ENCODE measurements around the gene FAM234A. TPM values are rescaled to one million over a fixed set of nuclear protein-coding genes. Genes with fewer than 3 reads are reported as not detected.

Gene FAM234A
- polyA plus RNA-seq, 3 donors = 72.6 to 86.1 (median 82.5) TPM

DNA sequence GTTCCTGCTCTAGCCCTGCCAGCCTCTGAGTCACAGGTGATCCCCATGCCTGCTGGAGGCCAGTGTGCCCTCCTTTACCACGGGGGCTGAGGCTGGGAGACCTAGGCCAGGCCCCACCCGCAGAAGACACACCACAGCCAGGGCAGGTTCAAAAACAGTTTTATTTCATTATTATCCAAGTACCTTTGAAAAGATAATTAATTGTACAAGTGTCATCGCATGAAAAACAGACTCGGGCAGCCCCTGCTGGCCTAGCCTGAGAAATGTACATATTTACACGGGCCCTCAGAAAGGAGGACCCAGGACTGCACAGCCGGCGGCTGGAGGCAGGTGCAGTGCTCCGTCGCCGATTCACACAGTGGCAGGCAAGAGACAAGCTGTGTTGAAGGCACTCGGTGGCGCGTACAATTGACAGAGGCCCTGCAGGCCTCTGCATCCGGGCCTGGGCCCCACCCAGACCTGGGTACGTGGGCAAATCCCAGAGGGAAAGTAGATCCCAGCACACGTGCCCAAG, 52.7 kb downstream of the FAM234A start:
- DNase-seq (ENCODE audit: extremely low read depth in 1 of 11, low read depth in 9 of 11, low spot score in 4 of 11) = no peak

- DNase-seq (ENCODE audit: extremely low read depth in 1 of 11, low read depth in 9 of 11, low spot score in 4 of 11) = no peak
Measured at GRCh38 chr16:287981-288920, 53.6 kb downstream of the FAM234A start.

- DNase-seq (ENCODE audit: extremely low read depth in 1 of 11, low read depth in 9 of 11, low spot score in 4 of 11) = no peak
Measured at GRCh38 chr16:289395-289997, 54.9 kb downstream of the FAM234A start.

- no peak for DNase-seq (ENCODE audit: extremely low read depth in 1 of 11, low read depth in 9 of 11, low spot score in 4 of 11)
Measured at GRCh38 chr16:290015-290680, 55.5 kb downstream of the FAM234A start.

GRCh38 chr16:290681-291405, 56.2 kb downstream of the FAM234A start:
- no peak for DNase-seq (ENCODE audit: extremely low read depth in 1 of 11, low read depth in 9 of 11, low spot score in 4 of 11)

DNA sequence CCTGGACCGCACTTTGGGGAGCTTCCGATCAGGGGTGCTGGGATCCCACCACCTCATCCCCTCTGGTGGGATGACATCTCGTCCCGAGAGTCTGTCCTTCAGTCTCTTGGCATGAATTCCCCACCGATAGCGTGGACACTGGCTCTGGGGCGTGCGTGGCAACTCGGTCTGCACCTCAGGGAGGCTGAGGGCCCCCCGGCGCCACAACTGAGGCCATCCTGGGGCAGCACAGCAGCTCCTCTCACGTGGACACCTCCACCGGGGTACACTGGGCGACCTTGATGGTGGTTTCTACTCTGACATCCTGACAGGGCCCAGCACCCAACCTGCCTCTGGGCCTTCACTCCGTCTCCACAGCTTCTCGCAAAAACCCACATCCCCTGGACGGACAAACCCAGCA, 56.9 kb downstream of the FAM234A start:
- no peak for DNase-seq (ENCODE audit: extremely low read depth in 1 of 11, low read depth in 9 of 11, low spot score in 4 of 11)

DNA sequence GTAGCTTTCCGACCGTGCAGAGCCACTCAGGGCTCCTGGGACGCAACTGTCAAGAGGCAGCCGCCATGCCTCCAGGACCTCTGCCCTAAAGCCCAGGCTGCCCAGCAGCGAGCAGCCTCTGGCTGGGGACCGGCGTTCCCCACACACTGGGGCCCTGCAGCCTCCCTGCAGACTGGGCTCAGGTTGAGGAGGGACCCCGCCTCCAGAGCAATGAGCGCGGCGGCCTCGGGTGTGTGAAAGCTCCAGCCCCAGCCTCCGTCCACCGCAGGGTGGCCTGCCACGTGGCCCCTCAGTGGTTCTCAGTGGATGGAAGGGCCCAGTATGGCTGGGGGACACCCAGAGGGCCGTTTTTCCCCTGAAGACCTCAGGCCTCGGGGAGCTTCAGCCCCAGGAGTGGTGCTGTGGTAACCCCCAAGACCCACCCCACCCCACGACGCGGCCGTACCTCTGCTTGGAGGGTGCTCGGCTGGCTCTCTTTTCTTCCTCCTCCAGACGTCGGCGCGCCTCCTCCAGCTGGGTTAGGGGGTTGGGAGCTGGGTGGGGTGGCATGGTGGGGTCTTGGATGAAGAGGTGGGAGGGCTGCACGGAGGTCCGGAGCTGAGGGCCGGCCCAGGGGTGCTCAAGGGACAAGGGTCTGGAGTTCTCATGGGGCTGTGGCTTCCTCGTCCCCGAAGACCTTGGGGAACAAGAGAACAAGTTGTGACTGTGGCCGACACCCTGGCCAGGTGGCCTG, 58.6 kb downstream of the FAM234A start:
- no peak for DNase-seq (ENCODE audit: extremely low read depth in 1 of 11, low read depth in 9 of 11, low spot score in 4 of 11)

DNA sequence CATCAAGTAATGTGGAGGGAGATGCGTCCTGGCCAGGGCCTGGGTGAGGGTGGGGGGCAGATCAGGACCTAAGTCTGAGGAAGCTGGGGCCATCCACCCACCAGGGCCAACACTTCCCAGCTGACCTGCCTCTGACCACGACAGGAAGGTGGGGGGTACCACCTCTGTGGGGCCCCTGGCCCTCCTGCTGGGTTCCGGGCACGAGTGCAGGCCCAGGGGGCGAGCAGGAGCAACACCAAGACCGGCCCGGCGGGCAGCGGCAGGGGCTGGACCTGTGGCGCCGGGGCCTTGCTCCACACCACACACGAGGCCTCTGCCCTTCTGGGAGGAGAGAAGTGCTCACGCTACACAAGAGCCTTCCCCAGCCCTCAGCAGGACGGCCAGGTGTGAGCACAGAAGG, 61.7 kb downstream of the FAM234A start:
- DNase-seq (ENCODE audit: extremely low read depth in 1 of 11, low read depth in 9 of 11, low spot score in 4 of 11) = no peak

DNA sequence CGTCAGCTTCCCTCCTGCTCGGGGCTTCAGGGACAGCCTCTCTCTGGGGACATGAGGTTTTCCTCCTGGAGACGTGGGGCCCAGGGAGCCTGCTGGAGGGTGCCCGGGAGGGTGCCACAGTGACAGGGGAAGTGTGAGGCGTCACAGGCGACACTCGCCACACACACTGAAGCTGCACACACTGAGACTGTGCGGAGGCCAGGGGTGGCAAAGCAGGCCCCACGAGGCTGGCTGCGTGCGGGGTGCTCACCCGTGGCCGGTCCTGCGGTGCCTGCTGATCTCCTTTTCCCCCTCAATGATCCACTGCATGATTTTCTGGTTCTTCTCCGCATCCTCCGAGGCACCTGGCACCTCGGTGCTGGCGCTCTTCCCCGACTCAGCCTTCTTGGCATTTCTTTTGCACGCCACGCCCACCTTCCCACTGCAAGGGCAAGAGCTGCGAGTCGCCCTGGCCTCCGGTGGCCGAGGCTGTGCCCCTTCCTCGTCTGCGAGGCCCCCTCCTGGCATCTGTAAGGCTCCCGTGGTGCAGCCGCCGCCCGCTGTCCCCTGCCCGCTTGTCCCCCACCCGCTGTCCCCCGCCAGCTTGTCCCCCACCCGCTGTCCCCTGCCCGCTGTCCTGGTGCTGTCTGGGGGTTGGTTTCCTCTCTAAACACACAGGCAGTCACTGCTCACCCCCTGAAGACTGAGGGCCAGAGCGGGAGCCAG, 62.3 kb downstream of the FAM234A start:
- no peak for DNase-seq (ENCODE audit: extremely low read depth in 1 of 11, low read depth in 9 of 11, low spot score in 4 of 11)

DNA sequence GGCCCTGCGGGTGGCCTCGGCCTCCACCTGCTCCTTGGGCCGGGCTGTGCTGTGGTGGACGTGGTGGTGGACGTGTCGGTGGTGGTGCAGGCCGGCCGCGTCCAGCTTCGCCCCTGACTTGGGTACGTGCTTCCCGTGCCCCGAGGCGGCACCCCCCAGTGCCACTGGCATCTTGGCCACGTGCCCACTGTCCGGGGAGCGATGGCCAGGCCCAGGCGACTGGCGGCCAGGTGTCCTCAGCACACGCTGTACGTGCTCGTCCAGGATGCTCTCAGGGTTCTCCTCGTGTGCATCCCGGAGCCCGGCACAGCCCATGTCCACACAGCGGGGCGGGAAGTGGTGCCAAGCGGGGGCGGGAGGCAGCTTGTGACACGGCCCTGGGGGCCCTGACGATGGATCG, 63.2 kb downstream of the FAM234A start:
- DNase-seq (ENCODE audit: extremely low read depth in 1 of 11, low read depth in 9 of 11, low spot score in 4 of 11) = no peak

DNA sequence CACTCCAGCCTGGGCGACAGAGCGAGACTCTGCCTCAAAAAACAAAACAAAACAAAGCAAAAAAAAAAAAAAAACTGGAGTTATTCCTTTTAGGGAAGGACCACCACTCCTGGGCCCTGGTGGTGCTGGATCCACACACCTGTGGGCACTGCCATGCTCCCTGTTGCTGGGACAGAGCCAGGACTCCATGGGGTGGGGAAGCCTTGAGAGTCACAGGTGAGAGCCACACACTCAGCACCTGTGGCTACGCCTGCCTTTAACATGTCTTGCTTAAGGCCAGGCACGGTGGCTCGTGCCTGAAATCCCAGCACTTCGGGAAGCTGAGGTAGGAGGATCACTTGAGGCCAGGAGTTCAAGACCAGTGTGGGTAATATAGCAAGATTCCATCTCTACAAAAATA, 66.6 kb downstream of the FAM234A start:
- DNase-seq (ENCODE audit: extremely low read depth in 1 of 11, low read depth in 9 of 11, low spot score in 4 of 11) = no peak

DNA sequence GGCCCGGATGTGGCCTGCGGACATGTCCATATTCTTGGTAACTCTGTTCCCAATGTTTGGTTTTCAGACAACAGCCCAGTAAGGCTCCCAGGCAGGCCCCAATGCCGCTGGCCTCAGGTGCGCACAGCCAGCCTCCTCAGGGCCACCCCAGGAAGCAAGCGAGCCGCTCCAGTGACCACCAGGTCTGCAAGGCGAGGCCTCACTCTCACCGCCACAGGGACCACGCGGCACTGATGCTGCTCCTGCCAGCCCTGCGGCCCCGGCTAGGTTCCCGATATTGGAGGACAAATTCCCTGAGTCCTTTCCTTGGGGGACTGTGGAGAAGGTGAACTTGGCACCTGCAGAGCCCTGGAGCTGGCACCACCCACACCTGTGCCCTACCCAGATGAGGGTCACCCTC, 67.3 kb downstream of the FAM234A start:
- DNase-seq (ENCODE audit: extremely low read depth in 1 of 11, low read depth in 9 of 11, low spot score in 4 of 11) = no peak

- no peak for DNase-seq (ENCODE audit: extremely low read depth in 1 of 11, low read depth in 9 of 11, low spot score in 4 of 11)
Measured at GRCh38 chr16:303760-304505, 69.3 kb downstream of the FAM234A start.

- DNase-seq (ENCODE audit: extremely low read depth in 1 of 11, low read depth in 9 of 11, low spot score in 4 of 11) = no peak
Measured at GRCh38 chr16:305916-306626, 71.5 kb downstream of the FAM234A start.

DNA sequence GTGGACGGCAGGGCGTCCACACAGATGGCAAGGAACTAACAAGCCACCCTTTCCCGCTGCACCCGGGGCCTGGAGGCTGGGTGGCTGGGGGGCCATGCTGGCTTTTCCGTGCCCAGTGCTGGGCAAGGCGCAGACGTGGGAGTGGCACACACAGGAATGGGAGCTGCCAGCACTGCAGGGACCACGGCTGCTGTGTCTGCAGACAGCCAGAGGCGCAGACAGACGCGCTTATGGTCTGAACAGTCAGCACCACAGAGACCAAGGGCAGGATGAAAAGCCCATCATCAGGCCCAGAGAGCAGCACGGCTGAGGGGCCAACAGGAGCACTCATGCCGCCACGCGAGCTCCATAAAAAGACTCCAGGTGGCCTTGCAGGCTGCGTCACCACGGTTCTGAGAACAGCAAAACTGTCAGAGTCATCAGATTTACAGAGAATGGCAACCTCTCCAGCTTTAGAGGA, 72.3 kb downstream of the FAM234A start:
- no peak for DNase-seq (ENCODE audit: extremely low read depth in 1 of 11, low read depth in 9 of 11, low spot score in 4 of 11)

GRCh38 chr16:307691-308312, 73.2 kb downstream of the FAM234A start:
- no peak for DNase-seq (ENCODE audit: extremely low read depth in 1 of 11, low read depth in 9 of 11, low spot score in 4 of 11)
